BLaER1 (cell line): ENCODE measurements around the gene PUS3.
"Not testable (repeated sequence)": the region's sequence is repeated elsewhere in the genome, so short reads cannot be mapped to it uniquely, and the experiment has no call there.

Experiments
- H3K27ac ChIP-seq: shearing (Covaris generic); formaldehyde crosslinking; 2 replicates; pipeline ENCODE4 v1.8.1; 2022
- H3K27me3 ChIP-seq: shearing (Covaris generic); formaldehyde crosslinking; 2 replicates; pipeline ENCODE4 v1.8.1; 2022
- H3K36me3 ChIP-seq: shearing (Covaris generic); formaldehyde crosslinking; 2 replicates; pipeline ENCODE4 v1.8.1; 2022
- H3K4me1 ChIP-seq: shearing (Covaris generic); formaldehyde crosslinking; 2 replicates; pipeline ENCODE4 v1.8.1; 2022
- H3K4me2 ChIP-seq: shearing (Covaris generic); formaldehyde crosslinking; 2 replicates; pipeline ENCODE4 v1.8.1; 2022
- H3K4me3 ChIP-seq: shearing (Covaris generic); formaldehyde crosslinking; 2 replicates; pipeline ENCODE4 v1.8.1; 2022
- H3K9ac ChIP-seq: shearing (Covaris generic); formaldehyde crosslinking; 2 replicates; pipeline ENCODE4 v1.8.1; 2022
- H3K9me3 ChIP-seq: shearing (Covaris generic); formaldehyde crosslinking; 2 replicates; pipeline ENCODE4 v1.8.1; 2022
- H4K20me1 ChIP-seq: shearing (Covaris generic); formaldehyde crosslinking; 2 replicates; pipeline ENCODE4 v1.8.1; 2022
- Cebpa-rat ChIP-seq: shearing (Covaris generic); IDR thresholded peaks from 2 replicates; pipeline ENCODE4 v1.8.1; 2022

Gene PUS3

DNA sequence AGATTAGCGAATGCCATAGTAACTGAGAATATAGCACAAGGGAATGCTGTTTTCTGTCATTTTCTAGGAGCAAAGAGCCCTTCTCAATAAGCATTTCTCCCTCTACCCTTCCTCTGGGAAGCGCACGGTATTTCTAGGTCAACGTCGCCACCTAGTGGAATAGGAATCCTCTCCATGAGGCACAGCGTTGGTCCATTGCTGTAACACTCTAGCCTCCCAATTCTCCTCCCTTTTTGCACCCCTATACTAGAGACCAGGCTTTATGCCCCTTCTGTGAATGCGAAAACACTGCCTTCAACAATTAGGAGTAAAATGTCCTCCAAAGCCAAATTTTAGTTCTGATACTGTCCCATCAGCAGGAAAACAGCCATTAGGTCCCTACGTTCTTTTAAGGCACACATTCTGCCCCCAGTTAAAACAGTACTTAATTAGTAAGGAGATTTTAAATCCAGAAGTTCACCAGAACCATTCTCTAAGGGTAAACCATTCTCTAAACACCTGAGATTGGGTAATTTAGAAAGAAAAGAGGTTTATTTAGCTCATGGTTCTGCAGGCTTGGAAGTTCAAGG lies 28.4 kb downstream of the PUS3 start:
- peaks cover 10% of the 10 kb centered on the region for H3K9me3 ChIP-seq
- H4K20me1 ChIP-seq = no peaks in the 10 kb centered on the region
- no peaks in the 10 kb centered on the region for H3K27me3 ChIP-seq
- no peak overlapping the region for H3K27ac ChIP-seq
- no peak overlapping the region for H3K4me3 ChIP-seq
- no peak for TF ChIP-seq Cebpa-rat
- no peak overlapping the region for H3K9ac ChIP-seq
- no peaks in the 10 kb centered on the region for H3K4me1 ChIP-seq
- H3K4me2 ChIP-seq = no peak overlapping the region
- H3K36me3 ChIP-seq = no peaks in the 10 kb centered on the region

DNA sequence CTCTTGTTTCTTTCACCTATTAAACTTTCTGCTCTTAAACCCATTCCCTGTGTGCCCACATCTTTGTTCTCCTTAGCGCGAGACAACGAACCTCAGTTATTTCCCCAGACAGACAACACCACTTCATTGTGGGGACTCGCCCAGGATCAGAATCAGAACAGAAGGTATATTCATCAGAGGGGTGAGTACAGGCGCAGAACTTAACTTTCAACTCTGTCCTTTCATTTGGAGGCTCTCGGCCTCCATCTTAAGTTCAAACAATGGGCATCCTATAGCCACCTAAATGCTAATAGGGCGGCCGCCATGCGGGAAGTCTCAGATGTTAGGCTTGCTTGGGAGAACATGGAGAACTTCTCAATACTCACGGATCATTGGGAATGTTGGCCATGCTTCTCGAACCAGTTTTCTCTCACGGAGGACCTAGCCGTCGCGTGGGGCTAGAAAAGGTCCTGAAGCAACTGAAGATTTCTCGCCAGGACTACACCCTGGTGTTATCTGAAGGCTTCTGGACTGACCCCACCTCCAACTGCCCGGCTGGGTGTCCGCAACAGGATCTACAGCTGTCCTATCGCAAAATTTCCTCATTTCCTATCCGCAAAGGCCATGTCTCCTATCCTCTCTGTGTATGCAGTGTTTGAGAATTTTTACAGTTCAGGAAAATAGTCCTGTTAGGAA lies 29.0 kb downstream of the PUS3 start:
- Histone ChIP-seq H4K20me1 (no peaks in the 10 kb centered on the region), H3K36me3 (no peaks in the 10 kb centered on the region), H3K4me1 (no peaks in the 10 kb centered on the region), H3K27ac (no peak overlapping the region), H3K4me3 (no peak overlapping the region), H3K9me3 (peaks cover 10% of the 10 kb centered on the region), H3K4me2 (no peak overlapping the region), H3K9ac (no peak overlapping the region), H3K27me3 (no peaks in the 10 kb centered on the region)
- TF ChIP-seq Cebpa-rat = no peak

DNA sequence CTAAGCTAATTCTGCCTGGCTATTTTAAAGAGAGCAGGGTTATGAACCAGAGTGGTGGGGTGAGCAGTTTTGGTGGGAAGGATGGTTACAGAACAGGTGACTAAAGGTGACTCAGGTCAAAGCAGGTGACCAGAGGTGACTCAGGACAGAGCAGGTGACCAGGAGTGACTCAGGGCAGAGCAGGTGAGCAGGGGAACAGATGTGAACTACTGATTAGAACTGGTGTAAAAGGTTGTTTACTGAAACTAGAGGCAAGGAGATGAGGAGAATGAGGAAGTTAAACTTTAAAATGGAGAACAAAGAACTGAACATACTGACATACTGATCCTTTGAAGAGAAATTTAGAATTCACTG lies 30.9 kb downstream of the PUS3 start:
- Histone ChIP-seq H3K4me1 (no peaks in the 10 kb centered on the region), H3K36me3 (no peaks in the 10 kb centered on the region), H3K4me3 (no peak overlapping the region), H3K9me3 (peaks cover 10% of the 10 kb centered on the region), H3K4me2 (no peak overlapping the region), H3K27ac (no peak overlapping the region), H4K20me1 (no peaks in the 10 kb centered on the region), H3K9ac (no peak overlapping the region), H3K27me3 (no peaks in the 10 kb centered on the region)
- no peak for TF ChIP-seq Cebpa-rat

DNA sequence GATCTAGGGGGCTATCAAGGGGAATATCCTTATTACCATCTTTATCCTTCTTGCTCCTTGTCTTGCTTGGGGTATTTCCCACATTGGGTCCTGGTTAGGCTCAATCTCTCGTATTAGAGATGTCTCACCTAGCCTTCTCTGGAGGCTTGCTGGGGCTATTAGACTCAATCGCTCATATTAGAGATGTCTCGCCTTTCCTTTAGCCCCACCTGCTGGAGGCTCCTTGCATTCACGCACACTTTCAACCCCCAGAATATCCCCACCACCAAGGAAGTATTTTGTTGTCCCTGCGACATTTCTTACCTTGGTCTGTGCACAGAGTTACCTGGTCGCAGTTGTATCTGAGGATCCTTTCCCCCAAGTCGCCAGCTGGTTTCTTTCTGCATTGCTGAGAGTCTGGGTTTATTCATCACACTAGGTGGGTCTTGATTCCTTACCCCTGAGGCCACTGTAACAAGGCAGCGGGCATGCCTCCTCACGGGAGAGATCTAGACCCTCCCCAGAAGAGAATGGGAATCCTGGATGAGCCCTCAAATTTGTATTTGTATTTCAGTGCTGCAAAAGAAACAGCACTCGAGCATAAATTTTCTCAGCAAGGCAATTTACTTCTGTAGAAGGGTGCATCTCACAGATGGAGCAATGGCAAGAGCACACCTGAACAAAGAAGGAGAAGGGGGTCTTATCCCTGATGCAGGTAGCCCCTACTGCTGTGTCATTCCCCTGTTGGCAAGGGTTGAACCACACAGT lies 31.4 kb downstream of the PUS3 start:
- Histone ChIP-seq H3K4me1 (no peaks in the 10 kb centered on the region), H3K4me3 (no peak overlapping the region), H3K36me3 (no peaks in the 10 kb centered on the region), H3K4me2 (no peak overlapping the region), H3K9me3 (peaks cover 10% of the 10 kb centered on the region), H3K9ac (no peak overlapping the region), H3K27ac (no peak overlapping the region), H4K20me1 (no peaks in the 10 kb centered on the region), H3K27me3 (no peaks in the 10 kb centered on the region)
- no peak for TF ChIP-seq Cebpa-rat

DNA sequence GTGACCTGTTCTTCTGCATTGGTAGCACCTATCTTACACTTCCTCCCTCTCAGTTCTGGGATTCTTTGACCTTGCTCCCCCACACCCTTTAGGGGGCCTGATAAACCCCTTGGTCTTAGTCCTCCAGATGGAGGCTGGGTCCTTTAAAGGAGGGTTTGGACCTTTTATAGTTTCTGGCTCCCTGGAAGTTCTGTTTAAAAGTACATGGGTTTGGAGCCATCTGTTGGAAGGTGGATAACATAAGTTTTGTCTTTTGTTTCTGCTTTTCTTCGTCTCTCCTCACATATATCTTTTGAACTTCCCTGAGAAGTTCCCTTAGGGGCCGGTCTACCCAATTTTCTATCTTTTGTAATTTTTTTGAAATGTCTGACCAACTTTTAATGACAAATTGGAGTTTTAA lies 33.5 kb downstream of the PUS3 start:
- Histone ChIP-seq H4K20me1 (no peaks in the 10 kb centered on the region), H3K4me1 (no peaks in the 10 kb centered on the region), H3K36me3 (no peaks in the 10 kb centered on the region), H3K4me3 (no peak overlapping the region), H3K4me2 (no peak overlapping the region), H3K9me3 (peaks cover 18% of the 10 kb centered on the region), H3K9ac (no peak overlapping the region), H3K27ac (no peak overlapping the region), H3K27me3 (no peaks in the 10 kb centered on the region)
- TF ChIP-seq Cebpa-rat = no peak

DNA sequence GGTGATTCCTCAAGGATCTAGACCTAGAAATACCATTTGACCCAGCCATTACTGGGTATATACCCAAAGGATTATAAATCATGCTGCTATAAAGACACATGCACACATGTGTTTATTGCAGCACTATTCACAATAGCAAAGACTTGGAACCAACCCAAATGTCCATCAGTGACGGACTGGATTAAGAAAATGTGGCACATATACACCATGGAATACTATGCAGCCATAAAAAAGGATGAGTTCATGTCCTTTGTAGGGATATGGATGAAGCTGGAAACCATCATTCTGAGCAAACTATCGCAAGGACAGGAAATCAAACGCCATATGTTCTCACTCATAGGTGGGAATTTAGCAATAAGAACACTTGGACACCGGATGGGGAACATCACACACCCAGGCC lies 37.7 kb downstream of the PUS3 start:
- H3K36me3 ChIP-seq, H3K4me1 ChIP-seq, H3K27ac ChIP-seq, H3K4me2 ChIP-seq, H3K9me3 ChIP-seq, H3K9ac ChIP-seq, H4K20me1 ChIP-seq, H3K4me3 ChIP-seq, H3K27me3 ChIP-seq: not testable (repeated sequence)

DNA sequence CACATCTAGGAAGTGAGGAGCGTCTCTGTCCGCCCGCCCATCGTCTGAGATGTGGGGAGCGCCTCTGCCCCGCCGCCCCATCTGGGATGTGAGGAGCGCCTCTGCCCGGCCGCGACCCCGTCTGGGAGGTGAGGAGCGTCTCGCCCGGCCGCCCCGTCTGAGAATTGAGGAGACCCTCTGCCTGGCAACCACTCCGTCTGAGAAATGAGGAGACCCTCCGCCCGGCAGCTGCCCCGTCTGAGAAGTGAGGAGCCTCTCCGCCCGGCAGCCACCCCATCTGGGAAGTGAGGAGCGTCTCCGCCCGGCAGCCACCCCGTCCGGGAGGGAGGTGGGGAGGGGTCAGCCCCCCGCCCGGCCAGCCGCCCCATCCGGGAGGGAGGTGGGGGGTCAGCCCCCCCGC lies 40.2 kb downstream of the PUS3 start:
- 0 out of 2 replicates have a peak, but pooled peaks cover 17% of the 10 kb centered on the region for H3K9me3 ChIP-seq
- H3K4me2 ChIP-seq, H3K27ac ChIP-seq, H3K27me3 ChIP-seq, H4K20me1 ChIP-seq, H3K4me1 ChIP-seq, H3K9ac ChIP-seq, H3K36me3 ChIP-seq, H3K4me3 ChIP-seq: not testable (repeated sequence)

DNA sequence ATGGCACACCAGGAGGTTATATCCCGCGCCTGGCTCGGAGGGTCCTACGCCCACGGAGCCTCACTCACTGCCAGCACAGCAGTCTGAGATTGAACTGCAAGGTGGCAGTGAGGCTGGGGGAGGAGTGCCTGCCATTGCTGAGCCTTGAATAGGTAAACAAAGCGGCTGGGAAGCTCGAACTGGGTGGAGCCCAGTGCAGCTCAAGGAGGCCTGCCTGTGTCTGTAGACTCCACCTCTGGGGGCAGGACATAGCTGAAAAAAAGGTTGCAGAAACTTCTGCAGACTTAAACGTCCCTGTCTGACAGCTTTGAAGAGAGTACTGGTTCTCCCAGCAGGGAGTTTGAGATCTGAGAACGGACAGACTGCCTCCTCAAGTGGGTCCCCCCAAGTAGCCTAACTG lies 45.3 kb downstream of the PUS3 start:
- H3K27ac ChIP-seq, H3K27me3 ChIP-seq, H3K4me3 ChIP-seq, H3K9ac ChIP-seq, H4K20me1 ChIP-seq, H3K36me3 ChIP-seq, H3K4me1 ChIP-seq, H3K4me2 ChIP-seq: not testable (repeated sequence)
- peaks cover 17% of the 10 kb centered on the region; the same call in 1 of the 2 replicates for H3K9me3 ChIP-seq

DNA sequence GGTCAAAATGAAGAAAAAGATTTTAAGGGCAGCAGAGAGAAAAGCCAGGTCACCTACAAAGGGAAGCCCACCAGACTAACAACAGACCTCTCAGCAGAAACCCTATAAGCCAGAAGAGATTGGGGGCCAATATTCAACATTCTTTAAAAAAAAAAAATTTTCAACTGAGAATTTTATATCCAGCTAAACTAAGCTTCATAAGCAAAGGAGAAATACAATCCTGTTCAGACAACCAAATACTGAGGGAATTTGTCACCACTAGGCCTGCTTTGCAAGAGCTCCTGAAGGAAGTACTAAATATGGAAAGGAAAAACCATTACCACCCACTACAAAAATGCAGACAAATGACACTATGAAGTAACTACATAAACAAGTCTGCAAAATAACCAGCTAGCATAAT lies 56.8 kb downstream of the PUS3 start:
- Histone ChIP-seq H3K9ac (no peak overlapping the region), H3K9me3 (peaks cover 40% of the 10 kb centered on the region), H3K27me3 (no peaks in the 10 kb centered on the region), H3K36me3 (peaks cover 14% of the 10 kb centered on the region; the same call in 1 of the 2 replicates), H3K4me3 (no peak overlapping the region), H3K4me1 (no peaks in the 10 kb centered on the region), H4K20me1 (no peaks in the 10 kb centered on the region), H3K27ac (no peak overlapping the region), H3K4me2 (no peak overlapping the region)
- TF ChIP-seq Cebpa-rat = no peak
